Vagina (tissue), 2 donors: Measurements from ENCODE around the gene IFT20. TPM values are rescaled to one million over a fixed set of nuclear protein-coding genes. Genes with fewer than 3 reads are reported as not detected.

ENCODE experiments used
- DNase-seq, 2 donors: peaks; one replicate each; pipeline ENCODE4 v3.0.0-alpha.2; 2017; ENCODE audit errors: extremely low spot score in 2 of 2
- H3K27ac ChIP-seq: fragments of 200-600 bp; sonication (generic); one replicate; pipeline ENCODE4 v1.5.1; 2019
- H3K27me3 ChIP-seq: fragments of 200-600 bp; sonication (generic); one replicate; pipeline ENCODE4 v1.5.1; 2019
- H3K36me3 ChIP-seq, 2 donors: fragments of 200-600 bp; sonication (generic); one replicate each; pipeline ENCODE4 v1.5.1; 2017 to 2019
- H3K4me1 ChIP-seq: fragments of 200-600 bp; sonication (generic); one replicate; pipeline ENCODE4 v1.5.1; 2019
- H3K4me3 ChIP-seq, 2 donors: fragments of 200-600 bp; sonication (generic); 1 replicate in 1 of 2; 2 replicates in 1 of 2; pipeline ENCODE4 v1.5.1; 2016 to 2019
- H3K9me3 ChIP-seq: fragments of 200-600 bp; sonication (generic); one replicate; pipeline ENCODE4 v1.5.1; 2019
- CTCF ChIP-seq, 3 experiments: fragments of 450-650 bp in 2 of 3; fragments of 200-600 bp in 1 of 3; sonication (generic) in 1 of 3; IDR thresholded peaks; one replicate each; pipeline ENCODE4 v1.5.1; 2017 to 2019; ENCODE audit warnings: antibody characterized with exemption in 3 of 3, mild to moderate bottlenecking in 2 of 3, moderate library complexity in 2 of 3
- POLR2A ChIP-seq, 2 donors: fragments of 450-650 bp; IDR thresholded peaks; one replicate each; pipeline ENCODE4 v1.6.1; 2017; ENCODE audit warnings: antibody characterized with exemption in 2 of 2, mild to moderate bottlenecking in 2 of 2, moderate library complexity in 2 of 2
- POLR2AphosphoS5 ChIP-seq, 2 donors: sonication (generic); formaldehyde crosslinking; IDR thresholded peaks; one replicate each; pipeline ENCODE4 v1.9.0; 2017; ENCODE audit warnings: antibody characterized with exemption in 2 of 2, mild to moderate bottlenecking in 2 of 2, low read depth in 1 of 2; ENCODE audit not compliant: insufficient read depth in 1 of 2
- intact Hi-C: fragments of 100-400 bp; cut with DNase I; formaldehyde crosslinking; loops from one replicate; pipeline ENCODE4 v1.15.1; 2023
- total RNA-seq: library from RNA; depleted of rRNA; stranded (reverse); fragments of >200 nt; gene quantifications from one replicate; pipeline ENCODE4 v1.2.3, GENCODE V29; 2016

The IFT20 gene
- total RNA-seq, 1 donor from 2014 or later: 42.5 TPM

GRCh38 chr17:28345419-28346198 is 10.3 kb upstream of the IFT20 start:
- no peak for DNase-seq
- H3K27me3 ChIP-seq: no peaks in the 10 kb centered on the region
- intact Hi-C loops: no loop called here
- H3K4me1 ChIP-seq: peaks cover 7% of the 10 kb centered on the region
- H3K27ac ChIP-seq: no peak overlapping the region
- no peak overlapping the region for H3K4me3 ChIP-seq
- no peaks in the 10 kb centered on the region for H3K9me3 ChIP-seq
- TF ChIP-seq POLR2AphosphoS5 (IDR thresholded peaks at IDR 0.05; ENCODE audit: insufficient read depth in 1 of 2, low read depth in 1 of 2) (no peak), POLR2A (IDR thresholded peaks at IDR 0.05) (no peak), CTCF (IDR thresholded peaks at IDR 0.05) (no peak)
- peaks cover 0 to 92% of the 10 kb centered on the region in 2 donors for H3K36me3 ChIP-seq

- Histone ChIP-seq H3K4me3 (no peak overlapping the region), H3K4me1 (peaks cover 17% of the 10 kb centered on the region), H3K27ac (no peak overlapping the region), H3K36me3 (peaks cover 0 to 92% of the 10 kb centered on the region in 2 donors), H3K9me3 (no peaks in the 10 kb centered on the region), H3K27me3 (no peaks in the 10 kb centered on the region)
- no peak for DNase-seq
- TF ChIP-seq POLR2A (IDR thresholded peaks at IDR 0.05): no peak
- TF ChIP-seq POLR2AphosphoS5 (IDR thresholded peaks at IDR 0.05; ENCODE audit: insufficient read depth in 1 of 2, low read depth in 1 of 2): no peak
- TF ChIP-seq CTCF (IDR thresholded peaks at IDR 0.05): no peak
- intact Hi-C loops: no loop called here
These were observed 9.2 kb upstream of the IFT20 start for GRCh38 chr17:28344435-28344901.

- H3K4me1 ChIP-seq: peaks cover 20% of the 10 kb centered on the region
- H3K9me3 ChIP-seq: no peaks in the 10 kb centered on the region
- intact Hi-C loops: no loop called here
- peaks cover 0 to 91% of the 10 kb centered on the region in 2 donors for H3K36me3 ChIP-seq
- no peak overlapping the region for H3K4me3 ChIP-seq
- no peaks in the 10 kb centered on the region for H3K27me3 ChIP-seq
- TF ChIP-seq POLR2A (IDR thresholded peaks at IDR 0.05) (no peak), CTCF (IDR thresholded peaks at IDR 0.05) (no peak), POLR2AphosphoS5 (IDR thresholded peaks at IDR 0.05; ENCODE audit: insufficient read depth in 1 of 2, low read depth in 1 of 2) (no peak)
- no peak overlapping the region for H3K27ac ChIP-seq
- no peak for DNase-seq
These were observed 8.7 kb upstream of the IFT20 start for GRCh38 chr17:28344011-28344410.

GRCh38 chr17:28343491-28343932 is 8.2 kb upstream of the IFT20 start:
- intact Hi-C loops: no loop called here
- H3K4me3 ChIP-seq: no peak overlapping the region
- TF ChIP-seq POLR2A (IDR thresholded peaks at IDR 0.05) (no peak), POLR2AphosphoS5 (IDR thresholded peaks at IDR 0.05; ENCODE audit: insufficient read depth in 1 of 2, low read depth in 1 of 2) (no peak), CTCF (IDR thresholded peaks at IDR 0.05) (no peak)
- H3K9me3 ChIP-seq: no peaks in the 10 kb centered on the region
- no peak overlapping the region for H3K27ac ChIP-seq
- H3K27me3 ChIP-seq: no peaks in the 10 kb centered on the region
- peaks cover 0 to 86% of the 10 kb centered on the region in 2 donors for H3K36me3 ChIP-seq
- peaks cover 25% of the 10 kb centered on the region for H3K4me1 ChIP-seq
- no peak for DNase-seq

- no peak for DNase-seq
- Histone ChIP-seq H3K27ac (no peak overlapping the region), H3K36me3 (peaks cover 0 to 76% of the 10 kb centered on the region in 2 donors), H3K4me3 (no peak overlapping the region), H3K4me1 (peaks cover 34% of the 10 kb centered on the region), H3K9me3 (no peaks in the 10 kb centered on the region), H3K27me3 (no peaks in the 10 kb centered on the region)
- TF ChIP-seq POLR2AphosphoS5 (IDR thresholded peaks at IDR 0.05; ENCODE audit: insufficient read depth in 1 of 2, low read depth in 1 of 2) (no peak), POLR2A (IDR thresholded peaks at IDR 0.05) (no peak), CTCF (IDR thresholded peaks at IDR 0.05) (no peak)
- intact Hi-C loops: no loop called here
These were observed 7.0 kb upstream of the IFT20 start for GRCh38 chr17:28342313-28342712.
